IPS DF 4.7 (cell line): Measurements from ENCODE around the gene RNU2-63P.
"Not testable (repeated sequence)": the region's sequence is repeated elsewhere in the genome, so short reads cannot be mapped to it uniquely, and the experiment has no call there.

ENCODE experiments used
- DNase-seq: peaks from one replicate; pipeline ENCODE4 v3.0.0-alpha.2; 2013; ENCODE audit warnings: low spot score; ENCODE audit errors: extremely low read depth

Gene RNU2-63P

GRCh38 chr2:87981182-87981581 is 35.2 kb downstream of the RNU2-63P start:
- not testable (repeated sequence) for DNase-seq

GRCh38 chr2:87972385-87972784 is 44.0 kb downstream of the RNU2-63P start:
- not testable (repeated sequence) for DNase-seq
